Ishikawa (cell line): ENCODE data around the gene ADCY2.

Experiments
- CEBPB ChIP-seq: IDR thresholded peaks from 2 replicates; pipeline ENCODE4 v1.6.1; 2012
- CREB1 ChIP-seq: IDR thresholded peaks from 2 replicates; pipeline ENCODE4 v1.6.1; 2012; ENCODE audit warnings: low read depth
- EGR1 ChIP-seq: IDR thresholded peaks from 2 replicates; pipeline ENCODE4 v1.6.1; 2012
- EP300 ChIP-seq: IDR thresholded peaks from 2 replicates; pipeline ENCODE4 v1.6.1; 2012; ENCODE audit warnings: borderline replicate concordance
- FOXM1 ChIP-seq: IDR thresholded peaks from 2 replicates; pipeline ENCODE4 v1.6.1; 2012; ENCODE audit warnings: low read depth, borderline replicate concordance
- MAX ChIP-seq: IDR thresholded peaks from 2 replicates; pipeline ENCODE4 v1.6.1; 2012
- NFIC ChIP-seq: IDR thresholded peaks from 2 replicates; pipeline ENCODE4 v1.6.1; 2012
- RAD21 ChIP-seq: IDR thresholded peaks from 2 replicates; pipeline ENCODE4 v1.6.1; 2012; ENCODE audit warnings: low read depth
- TAF1 ChIP-seq: IDR thresholded peaks from 2 replicates; pipeline ENCODE4 v1.6.1; 2012; ENCODE audit warnings: low read depth, mild to moderate bottlenecking
- TCF12 ChIP-seq: IDR thresholded peaks from 2 replicates; pipeline ENCODE4 v1.6.1; 2012; ENCODE audit warnings: low read depth
- TEAD4 ChIP-seq: IDR thresholded peaks from 2 replicates; pipeline ENCODE4 v1.6.1; 2012
- USF1 ChIP-seq: IDR thresholded peaks from 2 replicates; pipeline ENCODE4 v1.6.1; 2012
- YY1 ChIP-seq: IDR thresholded peaks from 2 replicates; pipeline ENCODE4 v1.6.1; 2012; ENCODE audit warnings: low read depth
- ZBTB7A ChIP-seq: IDR thresholded peaks from 2 replicates; pipeline ENCODE4 v1.6.1; 2012; ENCODE audit warnings: low read depth
- TF ChIP-seq, protein P1 (sequence below): IDR thresholded peaks from 2 replicates; pipeline ENCODE4 v1.6.1; 2012; ENCODE audit warnings: low read depth, mild to moderate bottlenecking

The ADCY2 gene

DNA sequence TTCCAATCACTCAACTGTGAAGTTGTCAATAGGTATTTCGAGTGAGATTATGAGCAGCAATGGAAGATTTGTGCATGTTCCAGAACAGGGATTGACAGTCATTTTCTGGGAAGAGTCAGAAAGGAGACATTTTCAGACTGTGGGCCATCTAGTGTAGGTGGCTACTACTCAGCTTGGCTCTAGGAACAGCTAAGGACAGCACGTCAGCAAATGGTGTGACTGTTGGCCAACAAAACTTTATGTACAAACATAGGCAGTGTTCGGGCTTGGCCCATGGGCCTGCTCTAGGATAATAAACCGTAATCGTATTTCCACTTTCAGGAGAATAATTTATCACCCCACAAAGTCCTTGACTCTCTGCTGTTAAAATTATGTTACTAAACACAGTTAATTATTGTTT lies 143.6 kb downstream of the ADCY2 start:
- TF ChIP-seq CREB1 (no peak), EGR1 (no peak)

DNA sequence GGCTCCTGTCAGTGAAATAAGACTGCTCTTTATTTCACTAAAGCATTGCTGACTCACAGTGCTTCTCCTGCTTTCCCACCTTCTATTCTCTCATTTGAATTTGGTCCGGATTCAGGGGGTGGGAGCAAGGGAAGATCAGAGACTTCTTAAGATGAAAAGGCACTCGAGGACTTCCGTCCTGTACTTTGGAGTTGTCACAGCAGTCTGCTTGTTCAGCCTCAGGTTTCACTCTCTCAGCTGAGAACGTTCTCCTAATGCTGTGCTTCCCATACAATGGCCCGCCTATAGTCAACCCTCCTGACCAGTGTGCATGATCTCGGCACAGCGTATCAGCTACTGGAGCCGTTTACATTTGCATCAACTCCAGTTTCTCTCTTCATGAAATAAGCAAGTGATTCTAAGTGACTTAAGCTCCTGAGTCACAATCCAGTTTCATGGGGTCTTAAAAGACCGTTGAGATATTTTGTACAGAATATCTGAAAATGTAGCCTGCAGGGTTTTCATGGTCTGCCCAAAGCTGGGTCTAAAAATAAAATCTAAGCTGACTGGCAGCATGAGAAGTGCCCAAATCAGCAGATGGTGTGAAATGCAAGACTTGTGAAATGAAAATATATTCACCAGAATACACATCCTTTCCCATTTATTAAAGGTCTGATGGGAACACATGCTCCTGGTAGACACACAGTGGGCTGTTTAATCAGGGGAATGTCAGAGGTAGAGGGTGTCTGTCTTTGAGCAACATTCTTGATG lies 145.0 kb downstream of the ADCY2 start:
- TF ChIP-seq TCF12 (no peak), EGR1 (no peak), MAX (no peak), TEAD4 (no peak), EP300 (no peak), CREB1 (no peak), RAD21 (no peak), NFIC (no peak), TAF1 (no peak), FOXM1 (no peak), USF1 (no peak), CEBPB (no peak), ZBTB7A (no peak), YY1 (no peak)
- TF ChIP-seq, protein P1, sequence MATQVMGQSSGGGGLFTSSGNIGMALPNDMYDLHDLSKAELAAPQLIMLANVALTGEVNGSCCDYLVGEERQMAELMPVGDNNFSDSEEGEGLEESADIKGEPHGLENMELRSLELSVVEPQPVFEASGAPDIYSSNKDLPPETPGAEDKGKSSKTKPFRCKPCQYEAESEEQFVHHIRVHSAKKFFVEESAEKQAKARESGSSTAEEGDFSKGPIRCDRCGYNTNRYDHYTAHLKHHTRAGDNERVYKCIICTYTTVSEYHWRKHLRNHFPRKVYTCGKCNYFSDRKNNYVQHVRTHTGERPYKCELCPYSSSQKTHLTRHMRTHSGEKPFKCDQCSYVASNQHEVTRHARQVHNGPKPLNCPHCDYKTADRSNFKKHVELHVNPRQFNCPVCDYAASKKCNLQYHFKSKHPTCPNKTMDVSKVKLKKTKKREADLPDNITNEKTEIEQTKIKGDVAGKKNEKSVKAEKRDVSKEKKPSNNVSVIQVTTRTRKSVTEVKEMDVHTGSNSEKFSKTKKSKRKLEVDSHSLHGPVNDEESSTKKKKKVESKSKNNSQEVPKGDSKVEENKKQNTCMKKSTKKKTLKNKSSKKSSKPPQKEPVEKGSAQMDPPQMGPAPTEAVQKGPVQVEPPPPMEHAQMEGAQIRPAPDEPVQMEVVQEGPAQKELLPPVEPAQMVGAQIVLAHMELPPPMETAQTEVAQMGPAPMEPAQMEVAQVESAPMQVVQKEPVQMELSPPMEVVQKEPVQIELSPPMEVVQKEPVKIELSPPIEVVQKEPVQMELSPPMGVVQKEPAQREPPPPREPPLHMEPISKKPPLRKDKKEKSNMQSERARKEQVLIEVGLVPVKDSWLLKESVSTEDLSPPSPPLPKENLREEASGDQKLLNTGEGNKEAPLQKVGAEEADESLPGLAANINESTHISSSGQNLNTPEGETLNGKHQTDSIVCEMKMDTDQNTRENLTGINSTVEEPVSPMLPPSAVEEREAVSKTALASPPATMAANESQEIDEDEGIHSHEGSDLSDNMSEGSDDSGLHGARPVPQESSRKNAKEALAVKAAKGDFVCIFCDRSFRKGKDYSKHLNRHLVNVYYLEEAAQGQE: no peak

GRCh38 chr5:7541898-7542297 lies 146.0 kb downstream of the ADCY2 start:
- TF ChIP-seq ZBTB7A (no peak), NFIC (no peak), TCF12 (no peak), TEAD4 (no peak)

DNA sequence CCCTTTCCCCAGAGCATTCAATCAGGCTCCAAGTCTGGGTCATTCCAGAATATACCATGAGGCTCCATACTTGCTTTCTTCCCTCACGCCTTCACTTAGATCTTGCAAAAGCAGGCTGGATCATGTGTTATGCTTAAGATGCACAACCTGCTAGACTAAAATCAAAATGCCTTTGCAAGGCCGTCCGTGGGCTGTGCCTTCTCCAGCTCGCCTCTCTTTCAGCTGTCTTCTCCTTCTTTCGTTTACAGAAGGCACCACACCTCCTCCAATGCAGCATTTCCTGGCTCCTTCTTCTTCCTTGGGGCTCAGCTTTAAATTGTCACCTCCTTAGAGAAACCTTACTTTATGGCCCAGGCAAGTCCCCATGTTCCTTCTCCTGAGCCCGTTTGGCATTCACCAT lies 150.6 kb downstream of the ADCY2 start:
- no peak for TF ChIP-seq MAX

DNA sequence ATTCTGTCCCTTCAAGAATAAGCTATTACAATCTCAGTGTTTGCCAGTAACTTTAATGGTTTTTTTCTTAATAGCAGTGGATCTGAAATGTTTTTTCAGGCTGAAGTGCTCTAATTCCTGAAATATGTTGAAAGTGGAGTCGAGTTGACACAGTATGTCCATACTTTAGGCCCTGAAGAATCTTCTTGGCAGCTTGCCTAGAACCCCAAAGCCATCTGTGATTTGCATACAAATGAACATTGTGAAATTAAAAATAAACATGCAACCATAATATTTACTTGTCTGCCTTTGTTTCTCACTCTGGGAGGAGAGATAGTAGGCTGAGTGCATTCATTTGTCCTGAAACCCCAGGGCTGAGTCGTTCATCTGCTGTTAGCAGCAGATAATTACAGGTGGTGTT lies 152.7 kb downstream of the ADCY2 start:
- TF ChIP-seq EP300 (no peak), FOXM1 (no peak), ZBTB7A (no peak), YY1 (no peak), NFIC (no peak), USF1 (no peak), CEBPB (no peak), CREB1 (no peak), TEAD4 (no peak), EGR1 (no peak), RAD21 (no peak), MAX (no peak), TAF1 (no peak), TCF12 (no peak)
- TF ChIP-seq, protein P1: no peak

- TF ChIP-seq EGR1 (no peak), TEAD4 (no peak), EP300 (no peak), FOXM1 (no peak), TCF12 (no peak), NFIC (no peak), YY1 (no peak), MAX (no peak), ZBTB7A (no peak)
- TF ChIP-seq, protein P1: no peak
Observed at GRCh38 chr5:7565559-7565958, 169.6 kb downstream of the ADCY2 start.
